GM19463 (cell line): ENCODE results near the gene PRDM16.

Experiments used
- ATAC-seq: cut with Tn5 transposase; IDR thresholded peaks from one replicate; pipeline ENCODE4 v1.9.1; 2021; ENCODE audit warnings: mild to moderate bottlenecking, moderate library complexity; ENCODE audit not compliant: unreplicated experiment

PRDM16 gene

GRCh38 chr1:3195480-3195815 lies 126.4 kb downstream of the PRDM16 start:
- no peak for ATAC-seq

- ATAC-seq: no peak
Observed at GRCh38 chr1:3195966-3196515, 127.0 kb downstream of the PRDM16 start.

GRCh38 chr1:3196577-3197245 lies 127.7 kb downstream of the PRDM16 start:
- no peak for ATAC-seq

GRCh38 chr1:3197781-3198316 lies 128.8 kb downstream of the PRDM16 start:
- ATAC-seq: no peak

GRCh38 chr1:3198371-3199271 lies 129.6 kb downstream of the PRDM16 start:
- no peak for ATAC-seq

- ATAC-seq: no peak
Observed at GRCh38 chr1:3204725-3205124, 135.7 kb downstream of the PRDM16 start.

GRCh38 chr1:3205815-3206214 lies 136.8 kb downstream of the PRDM16 start:
- no peak for ATAC-seq

- no peak for ATAC-seq
Observed at GRCh38 chr1:3206696-3207095, 137.7 kb downstream of the PRDM16 start.

- ATAC-seq: no peak
Observed at GRCh38 chr1:3207217-3207848, 138.3 kb downstream of the PRDM16 start.

- ATAC-seq: no peak
Observed at GRCh38 chr1:3208819-3209200, 139.8 kb downstream of the PRDM16 start.

- ATAC-seq: no peak
Observed at GRCh38 chr1:3209201-3209600, 140.2 kb downstream of the PRDM16 start.

- ATAC-seq: no peak
Observed at GRCh38 chr1:3211582-3212375, 142.8 kb downstream of the PRDM16 start.

GRCh38 chr1:3212453-3213355 lies 143.7 kb downstream of the PRDM16 start:
- no peak for ATAC-seq

GRCh38 chr1:3213730-3214129 lies 144.7 kb downstream of the PRDM16 start:
- no peak for ATAC-seq

- ATAC-seq: no peak
Observed at GRCh38 chr1:3215198-3216014, 146.4 kb downstream of the PRDM16 start.

GRCh38 chr1:3216015-3216391 lies 147.0 kb downstream of the PRDM16 start:
- no peak for ATAC-seq

GRCh38 chr1:3217181-3217641 lies 148.2 kb downstream of the PRDM16 start:
- no peak for ATAC-seq

GRCh38 chr1:3217979-3218679 lies 149.1 kb downstream of the PRDM16 start:
- no peak for ATAC-seq
